ENCODE measurements around the gene GSTP1. TPM values are rescaled to one million over a fixed set of nuclear protein-coding genes. Genes with fewer than 3 reads are reported as not detected.
"Not testable (repeated sequence)": the region's sequence is repeated elsewhere in the genome, so short reads cannot be mapped to it uniquely, and the experiment has no call there.

GSTP1 gene
- total and polyA plus RNA-seq, 9 of the 15 experiments (the other 6 are each of a cell fraction or from before 2014, with no cell fraction given): 592 to 2,150 (median 1,204) TPM

- TF ChIP-seq ATF4 (CRISPR knock-in tag; IDR thresholded peaks at IDR 0.05): peak; percentile 55; the same call in 1 of the 2 replicates
- TF ChIP-seq RCOR1 (IDR thresholded peaks at IDR 0.05; ENCODE audit: borderline replicate concordance in 1 of 2, low read depth in 2 of 2, low read length in 2 of 2): peak in 1 of 2 experiments; percentile 48; a peak in 2 of 4 replicates
- TF ChIP-seq NFXL1 (CRISPR knock-in tag; IDR thresholded peaks at IDR 0.05): peak; percentile 84
- TF ChIP-seq KDM1A (IDR thresholded peaks at IDR 0.05): peak; percentile 69 to 78
- peak; percentile 78 for TF ChIP-seq ARID1B (IDR thresholded peaks at IDR 0.05)
- TF ChIP-seq FOSL1 (tag; conservative IDR thresholded peaks at IDR 0.05): peak; percentile 98
- TF ChIP-seq, protein P1, sequence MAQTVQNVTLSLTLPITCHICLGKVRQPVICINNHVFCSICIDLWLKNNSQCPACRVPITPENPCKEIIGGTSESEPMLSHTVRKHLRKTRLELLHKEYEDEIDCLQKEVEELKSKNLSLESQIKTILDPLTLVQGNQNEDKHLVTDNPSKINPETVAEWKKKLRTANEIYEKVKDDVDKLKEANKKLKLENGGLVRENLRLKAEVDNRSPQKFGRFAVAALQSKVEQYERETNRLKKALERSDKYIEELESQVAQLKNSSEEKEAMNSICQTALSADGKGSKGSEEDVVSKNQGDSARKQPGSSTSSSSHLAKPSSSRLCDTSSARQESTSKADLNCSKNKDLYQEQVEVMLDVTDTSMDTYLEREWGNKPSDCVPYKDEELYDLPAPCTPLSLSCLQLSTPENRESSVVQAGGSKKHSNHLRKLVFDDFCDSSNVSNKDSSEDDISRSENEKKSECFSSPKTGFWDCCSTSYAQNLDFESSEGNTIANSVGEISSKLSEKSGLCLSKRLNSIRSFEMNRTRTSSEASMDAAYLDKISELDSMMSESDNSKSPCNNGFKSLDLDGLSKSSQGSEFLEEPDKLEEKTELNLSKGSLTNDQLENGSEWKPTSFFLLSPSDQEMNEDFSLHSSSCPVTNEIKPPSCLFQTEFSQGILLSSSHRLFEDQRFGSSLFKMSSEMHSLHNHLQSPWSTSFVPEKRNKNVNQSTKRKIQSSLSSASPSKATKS (CRISPR knock-in tag; IDR thresholded peaks at IDR 0.05): peak; percentile 71; the same call in 1 of the 2 replicates
- peak; percentile 33; the same call in 1 of the 2 replicates for TF ChIP-seq BHLHE40 (IDR thresholded peaks at IDR 0.05; ENCODE audit: low read length)
- TF ChIP-seq NR4A1 (CRISPR knock-in tag; IDR thresholded peaks at IDR 0.05): peak; percentile 62; the same call in 1 of the 2 replicates
- peak; percentile 98 for TF ChIP-seq NR4A1 (tag; IDR thresholded peaks at IDR 0.05)
- TF ChIP-seq, protein P2, sequence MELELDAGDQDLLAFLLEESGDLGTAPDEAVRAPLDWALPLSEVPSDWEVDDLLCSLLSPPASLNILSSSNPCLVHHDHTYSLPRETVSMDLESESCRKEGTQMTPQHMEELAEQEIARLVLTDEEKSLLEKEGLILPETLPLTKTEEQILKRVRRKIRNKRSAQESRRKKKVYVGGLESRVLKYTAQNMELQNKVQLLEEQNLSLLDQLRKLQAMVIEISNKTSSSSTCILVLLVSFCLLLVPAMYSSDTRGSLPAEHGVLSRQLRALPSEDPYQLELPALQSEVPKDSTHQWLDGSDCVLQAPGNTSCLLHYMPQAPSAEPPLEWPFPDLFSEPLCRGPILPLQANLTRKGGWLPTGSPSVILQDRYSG (tag; conservative IDR thresholded peaks at IDR 0.05; ENCODE audit: low read depth): peak; percentile 94
- not testable (repeated sequence) for TF ChIP-seq CEBPG, NR2C2 (CRISPR knock-in tag; IDR thresholded peaks at IDR 0.05)
- 0 out of 4 replicates have a peak, but pooled peaks of 1 of the 2 experiments have one; percentile 4 for TF ChIP-seq CEBPG (tag; conservative IDR thresholded peaks at IDR 0.05 in 1 of 2, IDR thresholded peaks at IDR 0.05 in 1 of 2)
- peak; percentile 74; the same call in 1 of the 2 replicates for TF ChIP-seq ELK3 (CRISPR knock-in tag; IDR thresholded peaks at IDR 0.05)
- TF ChIP-seq ZNF212 (CRISPR knock-in tag; IDR thresholded peaks at IDR 0.05): peak; percentile 87; the same call in 1 of the 2 replicates
- TF ChIP-seq ZNF354B (CRISPR knock-in tag; IDR thresholded peaks at IDR 0.05): peak; percentile 83
- TF ChIP-seq DIDO1 (tag; IDR thresholded peaks at IDR 0.05; ENCODE audit: low read depth): peak; percentile 94
- peak; percentile 83; the same call in 1 of the 2 replicates for TF ChIP-seq MTF1 (CRISPR knock-in tag; IDR thresholded peaks at IDR 0.05; ENCODE audit: borderline replicate concordance)
- TF ChIP-seq NR2C2 (tag; IDR thresholded peaks at IDR 0.05): peak; percentile 80
- peak; percentile 93 for TF ChIP-seq TEAD2 (tag; IDR thresholded peaks at IDR 0.05)
- TF ChIP-seq ELF2 (CRISPR knock-in tag; IDR thresholded peaks at IDR 0.05): peak; percentile 69; the same call in 1 of the 2 replicates
- TF ChIP-seq ZBTB34 (CRISPR knock-in tag; IDR thresholded peaks at IDR 0.05): peak; percentile 84; the same call in 1 of the 2 replicates
These were observed 19.9 kb upstream of the GSTP1 start (continued) for GRCh38 chr11:67563705-67564114.
